ENCODE results near the gene MANBA.

DNA sequence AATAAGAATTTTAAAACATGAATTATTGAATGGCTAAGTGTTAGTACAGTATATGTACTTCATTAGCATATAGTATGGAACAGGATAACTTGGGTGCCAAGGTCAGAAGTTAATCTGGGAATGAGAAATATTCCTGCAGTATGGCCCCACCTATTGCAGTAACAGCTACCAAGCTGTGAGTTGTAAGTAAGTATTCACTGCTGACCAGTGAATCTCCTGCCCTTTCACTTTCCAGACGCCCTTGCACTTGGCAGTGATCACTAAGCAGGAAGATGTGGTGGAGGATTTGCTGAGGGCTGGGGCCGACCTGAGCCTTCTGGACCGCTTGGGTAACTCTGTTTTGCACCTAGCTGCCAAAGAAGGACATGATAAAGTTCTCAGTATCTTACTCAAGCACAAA, 154.5 kb downstream of the MANBA start:
- TF ChIP-seq POLR2A (IDR thresholded peaks at IDR 0.05; ENCODE audit: low read length) (no peak), GATA1 (IDR thresholded peaks at IDR 0.05; ENCODE audit: low read depth, low read length) (no peak)
